Parathyroid adenoma (tissue), 2 donors: ENCODE measurements around the gene MLLT3.

Experiments
- H2AFZ ChIP-seq: fragments of 300-600 bp; sonication (generic); one replicate; pipeline ENCODE4 v1.7.0; 2017; ENCODE audit warnings: antibody characterized with exemption, mild to moderate bottlenecking
- H3K27ac ChIP-seq: fragments of 300-600 bp; sonication (generic); one replicate; pipeline ENCODE4 v1.7.0; 2017
- H3K27me3 ChIP-seq: fragments of 300-600 bp; sonication (generic); one replicate; pipeline ENCODE4 v1.7.0; 2017; ENCODE audit warnings: low read length; ENCODE audit not compliant: control insufficient read depth, insufficient read depth
- H3K36me3 ChIP-seq: fragments of 300-600 bp; sonication (generic); one replicate; pipeline ENCODE4 v1.7.0; 2017; ENCODE audit warnings: low read length; ENCODE audit not compliant: control insufficient read depth, insufficient read depth
- H3K4me1 ChIP-seq: fragments of 300-600 bp; sonication (generic); one replicate; pipeline ENCODE4 v1.7.0; 2017; ENCODE audit warnings: control low read depth
- H3K4me2 ChIP-seq: fragments of 300-600 bp; sonication (generic); one replicate; pipeline ENCODE4 v1.7.0; 2017; ENCODE audit warnings: low read length
- H3K4me3 ChIP-seq: fragments of 300-600 bp; sonication (generic); one replicate; pipeline ENCODE4 v1.7.0; 2017; ENCODE audit warnings: low read depth, low read length
- H3K79me2 ChIP-seq: fragments of 300-600 bp; sonication (generic); one replicate; pipeline ENCODE4 v1.7.0; 2017; ENCODE audit warnings: control low read depth
- H3K9ac ChIP-seq: fragments of 300-600 bp; sonication (generic); one replicate; pipeline ENCODE4 v1.7.0; 2017; ENCODE audit warnings: mild to moderate bottlenecking
- H3K9me3 ChIP-seq: fragments of 300-600 bp; sonication (generic); one replicate; pipeline ENCODE4 v1.7.0; 2017; ENCODE audit warnings: low read length; ENCODE audit not compliant: control insufficient read depth
- CTCF ChIP-seq: fragments of 300-600 bp; sonication (generic); IDR thresholded peaks from one replicate; pipeline ENCODE4 v1.7.0; 2017; ENCODE audit warnings: antibody characterized with exemption, mild to moderate bottlenecking
- donor health status: primary hyperparathyroidism.

The MLLT3 gene

GRCh38 chr9:20642045-20642444 is 19.7 kb upstream of the MLLT3 start:
- Histone ChIP-seq H3K4me1 (no peaks in the 10 kb centered on the region), H3K9me3 (no peaks in the 10 kb centered on the region), H3K4me2 (no peak overlapping the region), H3K36me3 (no peaks in the 10 kb centered on the region), H3K9ac (no peak overlapping the region), H3K4me3 (no peak overlapping the region), H3K79me2 (no peaks in the 10 kb centered on the region), H3K27ac (no peak overlapping the region), H3K27me3 (no peaks in the 10 kb centered on the region), H2AFZ (peak overlapping the region; percentile 28)
- no peak for TF ChIP-seq CTCF

GRCh38 chr9:20640331-20641187 is 18.3 kb upstream of the MLLT3 start:
- no peak for TF ChIP-seq CTCF
- H3K9me3 ChIP-seq: no peaks in the 10 kb centered on the region
- H3K4me2 ChIP-seq: no peak overlapping the region
- no peaks in the 10 kb centered on the region for H3K36me3 ChIP-seq
- H3K27ac ChIP-seq: no peak overlapping the region
- no peaks in the 10 kb centered on the region for H3K79me2 ChIP-seq
- H2AFZ ChIP-seq: no peak overlapping the region
- H3K4me3 ChIP-seq: no peak overlapping the region
- no peak overlapping the region for H3K9ac ChIP-seq
- no peaks in the 10 kb centered on the region for H3K4me1 ChIP-seq
- H3K27me3 ChIP-seq: no peaks in the 10 kb centered on the region

GRCh38 chr9:20636888-20637440 is 14.7 kb upstream of the MLLT3 start:
- H3K79me2 ChIP-seq: no peaks in the 10 kb centered on the region
- H3K27ac ChIP-seq: no peak overlapping the region
- no peaks in the 10 kb centered on the region for H3K27me3 ChIP-seq
- no peaks in the 10 kb centered on the region for H3K9me3 ChIP-seq
- H3K4me3 ChIP-seq: no peak overlapping the region
- no peak overlapping the region for H2AFZ ChIP-seq
- TF ChIP-seq CTCF: no peak
- H3K4me1 ChIP-seq: no peaks in the 10 kb centered on the region
- H3K9ac ChIP-seq: no peak overlapping the region
- H3K4me2 ChIP-seq: no peak overlapping the region
- H3K36me3 ChIP-seq: no peaks in the 10 kb centered on the region

GRCh38 chr9:20634895-20635294 is 12.6 kb upstream of the MLLT3 start:
- no peak overlapping the region for H3K9ac ChIP-seq
- H3K4me1 ChIP-seq: no peaks in the 10 kb centered on the region
- no peak overlapping the region for H3K27ac ChIP-seq
- no peak for TF ChIP-seq CTCF
- H3K4me2 ChIP-seq: no peak overlapping the region
- H3K36me3 ChIP-seq: no peaks in the 10 kb centered on the region
- no peaks in the 10 kb centered on the region for H3K9me3 ChIP-seq
- no peak overlapping the region for H3K4me3 ChIP-seq
- H2AFZ ChIP-seq: no peak overlapping the region
- H3K27me3 ChIP-seq: no peaks in the 10 kb centered on the region
- H3K79me2 ChIP-seq: no peaks in the 10 kb centered on the region
